Endothelial cell of umbilical vein (primary cell): ENCODE results near the gene NUP214. TPM values are rescaled to one million over a fixed set of nuclear protein-coding genes. Genes with fewer than 3 reads are reported as not detected.

Experiments used
- BruUV-seq: library from RNA; stranded (reverse); fragments of 400-500 nt; replicated peaks from 2 replicates; lab custom pipeline; 2021; lab: Mats Ljungman, UMichigan
- CTCF ChIA-PET: fragments of 300-600, 350-600 bp; sonication (Branson Sonifier 250); formaldehyde crosslinking; loops from one replicate; lab custom pipeline; 2021; ENCODE audit warnings: antibody characterized with exemption, inconsistent platforms; lab: Charles Lee
- POLR2A ChIA-PET: fragments of 300-600, 350-600 bp; sonication (Branson Sonifier 250); formaldehyde crosslinking; loops from one replicate; lab custom pipeline; 2021; ENCODE audit warnings: antibody characterized with exemption, inconsistent platforms; lab: Charles Lee
- DNase-seq: peaks from one replicate; pipeline ENCODE4 v3.0.0-alpha.2; 2011; ENCODE audit warnings: low read depth, low spot score
- FAIRE-seq: peaks from 2 replicates; lab custom pipeline; 2011; peaks lifted over from hg19 to GRCh38; lab: Jason Lieb, UNC
- H2AFZ ChIP-seq: 2 replicates; pipeline ENCODE4 v1.6.0; 2012; ENCODE audit warnings: low read depth, low read length, control low read depth, inconsistent platforms
- H3K27ac ChIP-seq: 2 replicates; pipeline ENCODE4 v1.5.1; 2011; ENCODE audit warnings: low read depth, mild to moderate bottlenecking, control low read depth, low read length, moderate library complexity; ENCODE audit not compliant: insufficient read depth
- H3K27me3 ChIP-seq, 2 experiments: 2 replicates each; pipeline versions ENCODE4 v1.6.0 to v1.6.1; 2011; ENCODE audit warnings: low read length in 2 of 2, mixed read lengths in 1 of 2; ENCODE audit not compliant: control insufficient read depth in 2 of 2, insufficient read depth in 2 of 2
- H3K36me3 ChIP-seq, 2 experiments: 2 replicates in 1 of 2; 3 replicates in 1 of 2; pipeline ENCODE4 v1.5.1; 2011; ENCODE audit warnings: low read length in 2 of 2, mild to moderate bottlenecking in 1 of 2, moderate library complexity in 1 of 2; ENCODE audit not compliant: control insufficient read depth in 2 of 2, insufficient read depth in 2 of 2; ENCODE audit errors: extremely low read depth in 1 of 2
- H3K4me1 ChIP-seq: 3 replicates; pipeline ENCODE4 v1.5.1; 2011; ENCODE audit warnings: mild to moderate bottlenecking, low read length; ENCODE audit not compliant: control insufficient read depth, insufficient read depth; ENCODE audit errors: extremely low read depth
- H3K4me2 ChIP-seq: 2 replicates; pipeline ENCODE4 v1.6.1; 2011; ENCODE audit warnings: low read length, control low read depth, mixed read lengths; ENCODE audit not compliant: insufficient read depth
- H3K4me3 ChIP-seq, 3 experiments: fragments of 200-600 bp in 1 of 3; sonication (generic), shearing (Covaris generic) in 1 of 3; replicated peaks in 1 of 3; 2 replicates each; pipeline ENCODE4 v1.5.1; 2011 to 2016; ENCODE audit warnings: control low read depth in 3 of 3, low read length in 3 of 3, mild to moderate bottlenecking in 2 of 3, inconsistent platforms in 1 of 3, low read depth in 1 of 3, moderate library complexity in 1 of 3; ENCODE audit not compliant: insufficient read depth in 1 of 3
- H3K79me2 ChIP-seq: 2 replicates; pipeline ENCODE4 v1.6.0; 2012; ENCODE audit warnings: low read length, inconsistent platforms; ENCODE audit not compliant: control insufficient read depth, insufficient read depth
- H3K9ac ChIP-seq: replicated peaks from 2 replicates; pipeline ENCODE3; 2011; ENCODE audit warnings: low read length, control low read depth; ENCODE audit not compliant: insufficient read depth; ENCODE audit errors: extremely low read depth
- H3K9me1 ChIP-seq: replicated peaks from 3 replicates; pipeline ENCODE4 v1.6.0; 2011; ENCODE audit warnings: mild to moderate bottlenecking, low read length; ENCODE audit not compliant: control insufficient read depth, insufficient read depth; ENCODE audit errors: extremely low read depth
- H3K9me3 ChIP-seq: replicated peaks from 2 replicates; pipeline ENCODE4 v1.5.1; 2012; ENCODE audit warnings: low read length, inconsistent platforms; ENCODE audit not compliant: control insufficient read depth, insufficient read depth
- H4K20me1 ChIP-seq: replicated peaks from 2 replicates; pipeline ENCODE3; 2011; ENCODE audit warnings: mild to moderate bottlenecking, low read length; ENCODE audit not compliant: control insufficient read depth, insufficient read depth; ENCODE audit errors: extremely low read depth
- CTCF ChIP-seq, 2 donors: IDR thresholded peaks; 1 replicate in 1 of 2; 2 replicates in 1 of 2; pipeline ENCODE4 v1.5.1; 2011; ENCODE audit warnings: low read length in 2 of 2, mild to moderate bottlenecking in 2 of 2, moderate library complexity in 2 of 2, control low read depth in 1 of 2, inconsistent platforms in 1 of 2, low read depth in 1 of 2; ENCODE audit not compliant: insufficient read depth in 1 of 2; ENCODE audit errors: extremely low read depth in 1 of 2
- GATA2 ChIP-seq: IDR thresholded peaks from 2 replicates; pipeline ENCODE4 v1.7.0; 2011; ENCODE audit warnings: low read depth, mild to moderate bottlenecking, moderate library complexity, mixed read lengths, low read length; ENCODE audit not compliant: insufficient read length, insufficient read depth
- JUN ChIP-seq: IDR thresholded peaks from 2 replicates; pipeline ENCODE4 v1.6.1; 2011; ENCODE audit warnings: borderline replicate concordance, low read depth; ENCODE audit not compliant: insufficient read length, insufficient read depth
- MAX ChIP-seq: IDR thresholded peaks from 2 replicates; pipeline ENCODE4 v1.6.1; 2011; ENCODE audit not compliant: insufficient read depth, insufficient read length
- dilution Hi-C: fragments of 300-500 bp; cut with MboI; formaldehyde crosslinking; loops from one replicate; pipeline ENCODE4 v1.15.0; 2019; ENCODE audit warnings: low sequenced_read_pairs; ENCODE audit not compliant: extremely low pct_ligation_motif_present
- intact Hi-C: fragments of 100-400 bp; cut with micrococcal nuclease; formaldehyde crosslinking; loops from one replicate; pipeline ENCODE4 v1.10.0; 2022
- polyA plus RNA-seq, 4 experiments: library from polyadenylated mRNA; depleted of rRNA in 3 of 4; stranded (reverse) in 3 of 4; unstranded in 1 of 4; fragments of >200 nt; gene quantifications; 2 replicates each; pipeline versions ENCODE4 v1.2.1 to v1.2.3, GENCODE V29; 2011 to 2012; ENCODE audit warnings: missing spikeins in 1 of 4
- total RNA-seq: library from RNA; stranded (reverse); gene quantifications from 2 replicates; pipeline ENCODE4 v1.2.3, GENCODE V29; 2021

Gene NUP214
- total and polyA plus RNA-seq, 2 donors (not counting 3 experiments of a cell fraction or from before 2014, with no cell fraction given), result 28.7 to 65.9 TPM

GRCh38 chr9:131117762-131118145 lies 7.6 kb upstream of the NUP214 start:
- H3K9me3 ChIP-seq, result no peaks in the 10 kb centered on the region
- H4K20me1 ChIP-seq, result no peaks in the 10 kb centered on the region
- H3K27ac ChIP-seq, result peak overlapping the region; percentile 96
- ChIA-PET POLR2A (interaction anchor here (1.1 to 2.0 kb wide), 2 partner anchors 8 to 19 kb away, joined by 3 to 7 read pairs; partner anchors contain the start of gene NUP214), CTCF (interaction anchor here (1.3 to 2.7 kb wide), 3 partner anchors 17 to 64 kb away, joined by 3 to 10 read pairs (median 6); no protein-coding TSS in a partner anchor)
- peaks cover 0 to 2% of the 10 kb centered on the region in 2 experiments for H3K36me3 ChIP-seq
- peak overlapping the region; percentile 75 for H2AFZ ChIP-seq
- no peaks in the 10 kb centered on the region for H3K9me1 ChIP-seq
- H3K4me3 ChIP-seq, result peak overlapping the region in 1 of 3 experiments; percentile 22
- TF ChIP-seq GATA2, result no peak
- TF ChIP-seq CTCF (IDR thresholded peaks at IDR 0.05; ENCODE audit: extremely low read depth in 1 of 2, insufficient read depth in 1 of 2, low read depth in 1 of 2, low read length in 2 of 2), result no peak
- no peak for TF ChIP-seq MAX
- TF ChIP-seq JUN, result no peak
- peaks cover 24% of the 10 kb centered on the region for H3K4me1 ChIP-seq
- H3K4me2 ChIP-seq, result peak overlapping the region; percentile 69
- H3K9ac ChIP-seq, result peak overlapping the region; percentile 75
- intact Hi-C loops, result loop anchor here (1.0 to 2.0 kb wide), 4 partner anchors 8 to 121 kb away; partner anchors contain the start of genes AIF1L and NUP214
- no peak for DNase-seq
- TSS peak; percentile 46 for BruUV-seq
- no peaks in the 10 kb centered on the region for H3K79me2 ChIP-seq
- dilution Hi-C loops, result no loop called here
- no peaks in the 10 kb centered on the region for H3K27me3 ChIP-seq
- peak; percentile 54 for FAIRE-seq
